H1 (cell line): Measurements from ENCODE around the gene ZMIZ1. TPM values are rescaled to one million over a fixed set of nuclear protein-coding genes. Genes with fewer than 3 reads are reported as not detected.

ENCODE experiments used
- EZH2 ChIP-seq: fragments of 200-600 bp; sonication (generic); IDR thresholded peaks from 2 replicates; pipeline ENCODE4 v1.7.1; 2012; ENCODE audit warnings: low read depth, mild to moderate bottlenecking, moderate library complexity, low read length, inconsistent platforms; ENCODE audit not compliant: severe bottlenecking
- PHF8 ChIP-seq: fragments of 200-600 bp; sonication (generic); conservative IDR thresholded peaks from 2 replicates; pipeline ENCODE4 v1.7.1; 2012; ENCODE audit warnings: low read depth, mild to moderate bottlenecking, inconsistent platforms, low read length, moderate library complexity
- RFX5 ChIP-seq: IDR thresholded peaks from 2 replicates; pipeline ENCODE4 v1.6.1; 2011; ENCODE audit warnings: low read depth, low read length, improper control_type of control experiment, borderline replicate concordance
- polyA plus RNA-seq, 7 experiments: library from polyadenylated mRNA; depleted of rRNA in 3 of 7; stranded (reverse) in 5 of 7; unstranded in 2 of 7; fragments of >200 nt in 5 of 7; fragments of 200-250 nt in 2 of 7; gene quantifications; 1 replicate in 5 of 7; 2 replicates in 1 of 7; 4 replicates in 1 of 7; pipeline versions ENCODE4 v1.2.1 to v1.2.3, GENCODE V29; 2011 to 2013; ENCODE audit warnings: missing spikeins in 2 of 7, mixed read lengths in 2 of 7
- total RNA-seq: library from RNA; stranded (reverse); fragmentation: NEBNext Ultra II Directional; extraction: Animal tissue kit (Norgen Biotek cat#: 25700); gene quantifications from 2 replicates; pipeline ENCODE4 v1.2.1, GENCODE V29; 2021

The ZMIZ1 gene
- total and polyA plus RNA-seq, 2 of the 8 experiments (the other 6 are each of a cell fraction or from before 2014, with no cell fraction given) = 8.1 to 28.0 TPM

DNA sequence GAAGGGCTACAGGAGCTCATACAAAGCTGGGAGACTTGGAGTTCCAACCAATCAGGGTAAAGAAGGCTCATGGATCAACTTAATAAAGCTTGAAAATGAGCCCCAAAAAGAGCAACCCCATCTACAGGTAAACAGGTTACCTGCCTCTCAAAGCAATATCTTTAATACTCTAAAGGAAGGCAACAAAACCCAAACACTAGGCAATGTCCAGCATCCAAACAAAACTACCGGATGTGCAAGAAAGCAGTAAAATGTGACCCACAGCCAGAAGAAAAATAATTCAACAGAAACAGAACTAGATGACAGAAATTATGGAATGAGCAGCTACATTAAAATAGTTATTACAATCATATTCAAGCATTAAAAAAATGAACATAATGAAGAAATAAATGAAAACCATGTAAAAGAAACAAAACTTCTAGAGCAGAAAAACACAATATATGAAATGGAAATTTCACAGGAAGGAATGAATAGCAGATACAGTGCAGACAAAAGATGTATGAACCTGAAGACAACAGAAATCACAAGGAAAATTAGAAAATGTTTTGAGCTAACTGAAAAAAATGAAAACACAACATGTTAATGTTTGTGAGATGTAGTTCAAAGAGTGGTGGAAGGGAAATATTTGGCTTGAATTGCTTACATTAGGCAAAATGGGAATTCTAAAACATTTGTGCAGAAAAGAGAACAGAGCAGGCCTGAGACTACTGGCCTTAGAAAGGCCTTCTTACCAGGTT, 30.5 kb upstream of the ZMIZ1 start (continued):
- TF ChIP-seq EZH2 (no peak), PHF8 (no peak), RFX5 (no peak)
